Kidney (tissue), 14 donors: ENCODE data around the gene SPATA17. TPM values are rescaled to one million over a fixed set of nuclear protein-coding genes. Genes with fewer than 3 reads are reported as not detected.

Source experiments
- DNase-seq, 5 donors: peaks; one replicate each; pipeline ENCODE4 v3.0.0-alpha.2; 2013 to 2020
- FAIRE-seq: peaks from 2 replicates; lab custom pipeline; 2012; peaks lifted over from hg19 to GRCh38; lab: Jason Lieb, UNC
- H3K27ac ChIP-seq, 2 donors: one replicate each; pipeline ENCODE4 v1.7.0; 2013; ENCODE audit warnings: low read depth in 2 of 2, low read length in 2 of 2, inconsistent platforms in 1 of 2
- H3K27me3 ChIP-seq: one replicate; pipeline ENCODE4 v1.7.1; 2013; ENCODE audit warnings: low read length, inconsistent platforms; ENCODE audit not compliant: control insufficient read depth, insufficient read depth
- H3K36me3 ChIP-seq, 3 donors: one replicate each; pipeline versions ENCODE4 v1.7.0 to v1.7.1; 2013; ENCODE audit warnings: low read length in 3 of 3, control low read depth in 1 of 3, inconsistent platforms in 1 of 3; ENCODE audit not compliant: insufficient read depth in 3 of 3, control insufficient read depth in 2 of 3
- H3K4me1 ChIP-seq, 3 donors: one replicate each; pipeline versions ENCODE4 v1.7.0 to v1.7.1; 2013; ENCODE audit warnings: low read length in 3 of 3, inconsistent platforms in 1 of 3, low read depth in 1 of 3; ENCODE audit not compliant: control insufficient read depth in 2 of 3, insufficient read depth in 2 of 3
- H3K4me3 ChIP-seq, 3 donors: one replicate each; pipeline versions ENCODE4 v1.7.0 to v1.8.1; 2013; ENCODE audit warnings: low read length in 3 of 3, control low read depth in 1 of 3, inconsistent platforms in 1 of 3
- H3K9ac ChIP-seq, 3 donors: one replicate each; pipeline versions ENCODE4 v1.7.0 to v1.7.1; 2013; ENCODE audit warnings: low read length in 3 of 3, control low read depth in 1 of 3, inconsistent platforms in 1 of 3
- H3K9me3 ChIP-seq, 3 donors: one replicate each; pipeline versions ENCODE4 v1.7.0 to v1.7.1; 2013; ENCODE audit warnings: low read length in 3 of 3, control low read depth in 1 of 3, inconsistent platforms in 1 of 3; ENCODE audit not compliant: control insufficient read depth in 2 of 3, insufficient read depth in 1 of 3
- CTCF ChIP-seq: IDR thresholded peaks from 3 replicates; pipeline ENCODE4 v1.5.1; 2012; ENCODE audit warnings: mild to moderate bottlenecking, moderate library complexity, borderline replicate concordance; ENCODE audit not compliant: insufficient read depth; ENCODE audit errors: extremely low read depth
- intact Hi-C: fragments of 100-400 bp; cut with DNase I; formaldehyde crosslinking; loops from one replicate; pipeline ENCODE4 v1.11.1; 2022
- polyA plus RNA-seq: library from polyadenylated mRNA; stranded (reverse); fragments of 350-450 nt; fragmentation: Illumina TruSeq; extraction: RNeasy Lipid Tissue Mini Kit (QIAGEN cat#74804); gene quantifications from one replicate; pipeline ENCODE4 v1.2.3, GENCODE V29; 2014; ENCODE audit warnings: low read depth, low replicate concordance; ENCODE audit not compliant: insufficient read depth
- total RNA-seq: library from RNA; stranded (reverse); fragmentation: NEBNext Ultra II Directional; extraction: Animal tissue kit (Norgen Biotek cat#: 25700); gene quantifications from one replicate; pipeline ENCODE4 v1.2.1, GENCODE V29; 2021
- donor health status: control.
- donor health status: control.
- donor health status: control.
- donor health status: control.
- donor health status: control.
- donor health status: DM: yes; HTN: yes; CAD: no.
- donor health status: Normal renal cell carcinoma (clear cell type).

Gene SPATA17
- total and polyA plus RNA-seq, 2 donors from 2014 or later = 5.7 to 7.1 TPM

DNA sequence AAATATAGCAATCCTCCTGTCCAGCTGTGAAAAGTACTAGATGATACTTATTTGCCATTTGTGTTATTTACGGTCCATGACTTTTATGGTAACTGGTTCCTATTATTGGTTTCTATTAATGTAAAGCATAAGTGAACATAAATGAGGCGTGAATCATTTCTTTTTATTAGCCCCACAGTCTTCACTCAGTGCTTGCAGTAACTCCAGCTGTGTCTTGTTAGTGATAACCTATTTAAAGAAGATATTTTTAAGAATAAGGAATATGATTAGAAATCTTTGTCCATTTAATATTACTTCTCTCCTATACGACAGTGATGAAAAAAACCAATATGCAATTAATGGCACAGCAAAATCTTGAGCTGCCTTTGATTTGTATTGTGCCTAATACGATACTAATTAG lies 149.9 kb downstream of the SPATA17 start:
- Histone ChIP-seq H3K9ac (no peak overlapping the region), H3K4me1 (no peaks in the 10 kb centered on the region), H3K4me3 (no peak overlapping the region), H3K9me3 (no peaks in the 10 kb centered on the region), H3K27me3 (no peaks in the 10 kb centered on the region), H3K27ac (no peak overlapping the region), H3K36me3 (no peaks in the 10 kb centered on the region)
- DNase-seq = peak in 1 of 5 donors; percentile 1
- no peak for FAIRE-seq
- intact Hi-C loops = no loop called here
- no peak for TF ChIP-seq CTCF

DNA sequence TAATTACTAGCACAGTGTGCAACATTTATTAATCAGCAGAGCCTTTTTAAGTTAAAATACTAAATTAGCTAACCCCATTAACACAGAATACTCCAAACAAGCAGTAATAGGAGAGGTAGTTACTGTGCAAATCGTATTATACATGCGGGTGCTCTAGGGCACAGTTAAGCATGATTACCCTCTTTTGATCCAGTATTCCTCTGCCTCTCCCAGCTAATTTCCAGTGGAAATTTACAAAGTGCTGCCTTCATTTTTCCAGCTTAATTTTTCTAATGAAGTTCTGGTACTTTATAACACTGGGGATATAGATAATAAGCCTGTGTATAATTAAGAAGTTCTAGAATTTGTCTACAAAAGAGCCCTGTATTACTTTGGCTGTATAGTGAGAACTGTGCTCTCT lies 159.9 kb downstream of the SPATA17 start:
- H3K27ac ChIP-seq = no peak overlapping the region
- FAIRE-seq (no peak), DNase-seq (peak in 1 of 5 donors; percentile 15)
- H3K27me3 ChIP-seq = no peaks in the 10 kb centered on the region
- H3K4me3 ChIP-seq = no peak overlapping the region
- H3K4me1 ChIP-seq = no peaks in the 10 kb centered on the region
- intact Hi-C loops = no loop called here
- no peak overlapping the region for H3K9ac ChIP-seq
- TF ChIP-seq CTCF = no peak
- H3K36me3 ChIP-seq = no peaks in the 10 kb centered on the region
- H3K9me3 ChIP-seq = no peaks in the 10 kb centered on the region

- Histone ChIP-seq H3K36me3 (no peaks in the 10 kb centered on the region), H3K27me3 (no peaks in the 10 kb centered on the region), H3K27ac (no peak overlapping the region), H3K4me3 (no peak overlapping the region), H3K9ac (no peak overlapping the region), H3K9me3 (no peaks in the 10 kb centered on the region), H3K4me1 (no peaks in the 10 kb centered on the region)
- DNase-seq (no peak), FAIRE-seq (no peak)
- TF ChIP-seq CTCF = no peak
- intact Hi-C loops = no loop called here
These were observed 174.6 kb downstream of the SPATA17 start for GRCh38 chr1:217805792-217806191.

GRCh38 chr1:217812175-217812574 lies 181.0 kb downstream of the SPATA17 start:
- intact Hi-C loops = no loop called here
- Histone ChIP-seq H3K4me3 (no peak overlapping the region), H3K9ac (no peak overlapping the region), H3K27ac (no peak overlapping the region), H3K27me3 (no peaks in the 10 kb centered on the region), H3K9me3 (no peaks in the 10 kb centered on the region), H3K36me3 (no peaks in the 10 kb centered on the region), H3K4me1 (no peaks in the 10 kb centered on the region)
- no peak for TF ChIP-seq CTCF
- no peak for DNase-seq
- peak; percentile 60 for FAIRE-seq
